ENCODE results near the gene TLN1. TPM values are rescaled to one million over a fixed set of nuclear protein-coding genes. Genes with fewer than 3 reads are reported as not detected.

TLN1 gene
- polyA plus RNA-seq, 2 of the 4 experiments (the other 2 are of a cell fraction) = 65.5 to 108 TPM

DNA sequence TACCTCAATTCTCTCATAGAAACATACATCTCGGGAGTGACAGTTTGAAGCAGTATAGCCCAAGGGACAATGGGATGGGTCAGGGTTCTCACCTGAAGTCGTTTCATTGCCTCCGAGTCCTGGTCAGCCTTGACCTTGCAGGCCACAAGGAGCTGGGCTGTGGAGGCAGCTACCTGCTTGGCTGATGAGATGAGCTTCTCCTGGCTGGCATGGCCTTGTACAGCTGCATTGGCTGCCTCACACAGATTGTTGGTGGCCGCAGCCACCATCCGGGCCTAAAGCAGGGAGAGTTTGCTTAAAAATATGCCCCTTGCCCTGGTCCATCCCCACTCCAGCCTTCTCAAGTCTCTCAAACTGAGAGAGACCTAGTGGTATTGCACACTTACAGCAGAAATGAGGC lies 33.8 kb downstream of the TLN1 start:
- H3K4me1 ChIP-seq = peaks cover 14% of the 10 kb centered on the region
- no peak overlapping the region for H3K27ac ChIP-seq
- 88% methylated on average over 4 of the region's 5 CpGs for WGBS (ENCODE audit: missing lambda C conversion rate)
- H3K4me2 ChIP-seq = no peak overlapping the region
- FAIRE-seq (no peak), DNase-seq (ENCODE audit: low read depth in 1 of 2, low spot score in 1 of 2) (no peak), ATAC-seq (no peak)
- TF ChIP-seq CBX2 (IDR thresholded peaks at IDR 0.05; ENCODE audit: borderline replicate concordance, low read depth) = no peak
- no peak for TF ChIP-seq KDM1A (IDR thresholded peaks at IDR 0.05; ENCODE audit: low read depth)
- TF ChIP-seq, protein P1, sequence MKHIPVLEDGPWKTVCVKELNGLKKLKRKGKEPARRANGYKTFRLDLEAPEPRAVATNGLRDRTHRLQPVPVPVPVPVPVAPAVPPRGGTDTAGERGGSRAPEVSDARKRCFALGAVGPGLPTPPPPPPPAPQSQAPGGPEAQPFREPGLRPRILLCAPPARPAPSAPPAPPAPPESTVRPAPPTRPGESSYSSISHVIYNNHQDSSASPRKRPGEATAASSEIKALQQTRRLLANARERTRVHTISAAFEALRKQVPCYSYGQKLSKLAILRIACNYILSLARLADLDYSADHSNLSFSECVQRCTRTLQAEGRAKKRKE (CRISPR knock-in tag; IDR thresholded peaks at IDR 0.05; ENCODE audit: low read depth) = no peak
- no peak for TF ChIP-seq EP300 (IDR thresholded peaks at IDR 0.05)
- no peak for TF ChIP-seq TP53 (CRISPR knock-in tag; IDR thresholded peaks at IDR 0.05)
- TF ChIP-seq FOSB (CRISPR knock-in tag; IDR thresholded peaks at IDR 0.05) = no peak
- no peak for TF ChIP-seq CEBPB (IDR thresholded peaks at IDR 0.05)
- no peak for TF ChIP-seq NFE2L2 (conservative IDR thresholded peaks at IDR 0.05; ENCODE audit: low read length)
- TF ChIP-seq RARB (CRISPR knock-in tag; IDR thresholded peaks at IDR 0.05) = no peak
- TF ChIP-seq JUN (IDR thresholded peaks at IDR 0.05) = no peak
- TF ChIP-seq RFX5 (IDR thresholded peaks at IDR 0.05) = no peak
- no peak for TF ChIP-seq NPAS2 (CRISPR knock-in tag; IDR thresholded peaks at IDR 0.05; ENCODE audit: borderline replicate concordance)
- TF ChIP-seq GATA3 (IDR thresholded peaks at IDR 0.05; ENCODE audit: borderline replicate concordance) = no peak
- TF ChIP-seq, protein P2, sequence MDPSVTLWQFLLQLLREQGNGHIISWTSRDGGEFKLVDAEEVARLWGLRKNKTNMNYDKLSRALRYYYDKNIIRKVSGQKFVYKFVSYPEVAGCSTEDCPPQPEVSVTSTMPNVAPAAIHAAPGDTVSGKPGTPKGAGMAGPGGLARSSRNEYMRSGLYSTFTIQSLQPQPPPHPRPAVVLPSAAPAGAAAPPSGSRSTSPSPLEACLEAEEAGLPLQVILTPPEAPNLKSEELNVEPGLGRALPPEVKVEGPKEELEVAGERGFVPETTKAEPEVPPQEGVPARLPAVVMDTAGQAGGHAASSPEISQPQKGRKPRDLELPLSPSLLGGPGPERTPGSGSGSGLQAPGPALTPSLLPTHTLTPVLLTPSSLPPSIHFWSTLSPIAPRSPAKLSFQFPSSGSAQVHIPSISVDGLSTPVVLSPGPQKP (IDR thresholded peaks at IDR 0.05; ENCODE audit: low read depth, low read length) = no peak
- TF ChIP-seq HDAC2 (IDR thresholded peaks at IDR 0.05) = no peak
- TF ChIP-seq, protein P3, sequence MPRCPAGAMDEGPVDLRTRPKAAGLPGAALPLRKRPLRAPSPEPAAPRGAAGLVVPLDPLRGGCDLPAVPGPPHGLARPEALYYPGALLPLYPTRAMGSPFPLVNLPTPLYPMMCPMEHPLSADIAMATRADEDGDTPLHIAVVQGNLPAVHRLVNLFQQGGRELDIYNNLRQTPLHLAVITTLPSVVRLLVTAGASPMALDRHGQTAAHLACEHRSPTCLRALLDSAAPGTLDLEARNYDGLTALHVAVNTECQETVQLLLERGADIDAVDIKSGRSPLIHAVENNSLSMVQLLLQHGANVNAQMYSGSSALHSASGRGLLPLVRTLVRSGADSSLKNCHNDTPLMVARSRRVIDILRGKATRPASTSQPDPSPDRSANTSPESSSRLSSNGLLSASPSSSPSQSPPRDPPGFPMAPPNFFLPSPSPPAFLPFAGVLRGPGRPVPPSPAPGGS (IDR thresholded peaks at IDR 0.05) = no peak
- TF ChIP-seq KDM5A (IDR thresholded peaks at IDR 0.05) = no peak
- TF ChIP-seq POLR2A (IDR thresholded peaks at IDR 0.05; ENCODE audit: low read length) = no peak
- no peak for TF ChIP-seq ZC3H11A (IDR thresholded peaks at IDR 0.05)
- TF ChIP-seq MYC (IDR thresholded peaks at IDR 0.05; ENCODE audit: borderline replicate concordance, low read length) = no peak
- no peaks in the 10 kb centered on the region for H3K9me3 ChIP-seq
- ChIA-PET POLR2A (no interaction called here), CTCF (interaction anchor here (0.9 to 32.5 kb wide), 6 partner anchors 8 to 87 kb away, joined by 3 to 758 read pairs (median 67); partner anchors contain the start of genes ARHGEF39, CA9, CCDC107 and CREB3)
- no peak overlapping the region for H3K4me3 ChIP-seq

DNA sequence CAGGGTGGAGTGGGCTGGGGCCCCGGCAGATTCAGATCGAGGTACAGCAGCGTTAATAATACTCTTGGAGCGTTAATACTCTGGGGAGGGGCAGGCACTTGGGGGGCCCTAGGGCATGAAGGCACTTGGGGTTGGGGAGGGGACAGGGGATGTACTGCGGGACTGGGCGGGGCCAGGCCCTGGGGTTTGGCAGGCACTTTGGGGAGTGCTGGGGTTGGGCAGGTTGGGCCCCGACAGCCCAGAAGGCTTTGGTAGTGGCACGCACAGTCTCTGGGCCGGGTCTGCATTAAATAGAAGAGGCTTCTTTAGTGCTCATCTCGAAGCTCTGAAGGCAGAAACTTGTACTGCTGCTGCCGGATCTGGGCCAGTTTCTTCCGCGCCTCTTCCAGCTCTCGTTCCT lies 34.5 kb downstream of the TLN1 start:
- FAIRE-seq (no peak), DNase-seq (ENCODE audit: low read depth in 1 of 2, low spot score in 1 of 2) (no peak), ATAC-seq (no peak)
- H3K4me1 ChIP-seq = peaks cover 14% of the 10 kb centered on the region
- no peaks in the 10 kb centered on the region for H3K9me3 ChIP-seq
- ChIA-PET CTCF (interaction anchor here (1.1 to 32.5 kb wide), 13 partner anchors 12 to 214 kb away, joined by 3 to 758 read pairs (median 9); partner anchors contain the start of genes ARHGEF39, CA9, CCDC107 and CREB3), POLR2A (interaction anchor here (1.2 to 1.5 kb wide), 2 partner anchors 9 to 28 kb away, joined by 3 to 5 read pairs; no protein-coding TSS in a partner anchor)
- H3K27ac ChIP-seq = no peak overlapping the region; a peak in 1 of 6 replicates
- no peak overlapping the region for H3K4me3 ChIP-seq
- H3K4me2 ChIP-seq = no peak overlapping the region
- WGBS (ENCODE audit: missing lambda C conversion rate) = 93% methylated on average over 14 of the region's 14 CpGs
- no peak for TF ChIP-seq MYC (IDR thresholded peaks at IDR 0.05; ENCODE audit: borderline replicate concordance, low read length)
- TF ChIP-seq TP53 (CRISPR knock-in tag; IDR thresholded peaks at IDR 0.05) = no peak
- TF ChIP-seq NFE2L2 (conservative IDR thresholded peaks at IDR 0.05; ENCODE audit: low read length) = no peak
- TF ChIP-seq, protein P4, sequence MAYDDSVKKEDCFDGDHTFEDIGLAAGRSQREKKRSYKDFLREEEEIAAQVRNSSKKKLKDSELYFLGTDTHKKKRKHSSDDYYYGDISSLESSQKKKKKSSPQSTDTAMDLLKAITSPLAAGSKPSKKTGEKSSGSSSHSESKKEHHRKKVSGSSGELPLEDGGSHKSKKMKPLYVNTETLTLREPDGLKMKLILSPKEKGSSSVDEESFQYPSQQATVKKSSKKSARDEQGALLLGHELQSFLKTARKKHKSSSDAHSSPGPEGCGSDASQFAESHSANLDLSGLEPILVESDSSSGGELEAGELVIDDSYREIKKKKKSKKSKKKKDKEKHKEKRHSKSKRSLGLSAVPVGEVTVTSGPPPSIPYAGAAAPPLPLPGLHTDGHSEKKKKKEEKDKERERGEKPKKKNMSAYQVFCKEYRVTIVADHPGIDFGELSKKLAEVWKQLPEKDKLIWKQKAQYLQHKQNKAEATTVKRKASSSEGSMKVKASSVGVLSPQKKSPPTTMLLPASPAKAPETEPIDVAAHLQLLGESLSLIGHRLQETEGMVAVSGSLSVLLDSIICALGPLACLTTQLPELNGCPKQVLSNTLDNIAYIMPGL (CRISPR knock-in tag; IDR thresholded peaks at IDR 0.05; ENCODE audit: borderline replicate concordance) = no peak
- no peak for TF ChIP-seq HOXB13 (CRISPR knock-in tag; IDR thresholded peaks at IDR 0.05; ENCODE audit: low read depth)
- TF ChIP-seq, protein P1 (CRISPR knock-in tag; IDR thresholded peaks at IDR 0.05; ENCODE audit: low read depth) = no peak
- no peak for TF ChIP-seq KDM5A (IDR thresholded peaks at IDR 0.05)
- no peak for TF ChIP-seq RARB (CRISPR knock-in tag; IDR thresholded peaks at IDR 0.05)
- TF ChIP-seq RAD21 (conservative IDR thresholded peaks at IDR 0.05 in 1 of 2, IDR thresholded peaks at IDR 0.05 in 1 of 2) = no peak
- TF ChIP-seq EHMT2 (IDR thresholded peaks at IDR 0.05; ENCODE audit: low read depth) = no peak
- no peak for TF ChIP-seq HDAC2 (IDR thresholded peaks at IDR 0.05)
- TF ChIP-seq, protein P3 (IDR thresholded peaks at IDR 0.05) = no peak
- no peak for TF ChIP-seq HOXB5 (CRISPR knock-in tag; IDR thresholded peaks at IDR 0.05)
- TF ChIP-seq, protein P5, sequence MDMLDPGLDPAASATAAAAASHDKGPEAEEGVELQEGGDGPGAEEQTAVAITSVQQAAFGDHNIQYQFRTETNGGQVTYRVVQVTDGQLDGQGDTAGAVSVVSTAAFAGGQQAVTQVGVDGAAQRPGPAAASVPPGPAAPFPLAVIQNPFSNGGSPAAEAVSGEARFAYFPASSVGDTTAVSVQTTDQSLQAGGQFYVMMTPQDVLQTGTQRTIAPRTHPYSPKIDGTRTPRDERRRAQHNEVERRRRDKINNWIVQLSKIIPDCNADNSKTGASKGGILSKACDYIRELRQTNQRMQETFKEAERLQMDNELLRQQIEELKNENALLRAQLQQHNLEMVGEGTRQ (IDR thresholded peaks at IDR 0.05) = no peak
- TF ChIP-seq CBX8 (IDR thresholded peaks at IDR 0.05) = no peak

All from A549 (cell line).